ENCODE data around the gene JCHAIN.

DNA sequence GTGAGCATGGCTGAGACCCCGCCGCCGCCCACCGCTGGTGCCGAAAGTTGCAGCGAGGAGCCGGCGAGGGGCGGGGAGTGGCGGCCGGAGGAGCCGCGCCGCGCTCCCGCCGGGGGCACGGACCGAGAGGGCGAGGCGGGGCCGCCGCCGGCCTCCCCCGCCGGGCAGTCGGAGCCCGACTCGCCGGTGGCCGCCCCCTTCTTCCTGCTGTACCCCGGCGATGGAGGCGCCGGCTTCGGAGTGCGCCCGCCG, 38.5 kb upstream of the JCHAIN start:
- TF ChIP-seq, protein P1, sequence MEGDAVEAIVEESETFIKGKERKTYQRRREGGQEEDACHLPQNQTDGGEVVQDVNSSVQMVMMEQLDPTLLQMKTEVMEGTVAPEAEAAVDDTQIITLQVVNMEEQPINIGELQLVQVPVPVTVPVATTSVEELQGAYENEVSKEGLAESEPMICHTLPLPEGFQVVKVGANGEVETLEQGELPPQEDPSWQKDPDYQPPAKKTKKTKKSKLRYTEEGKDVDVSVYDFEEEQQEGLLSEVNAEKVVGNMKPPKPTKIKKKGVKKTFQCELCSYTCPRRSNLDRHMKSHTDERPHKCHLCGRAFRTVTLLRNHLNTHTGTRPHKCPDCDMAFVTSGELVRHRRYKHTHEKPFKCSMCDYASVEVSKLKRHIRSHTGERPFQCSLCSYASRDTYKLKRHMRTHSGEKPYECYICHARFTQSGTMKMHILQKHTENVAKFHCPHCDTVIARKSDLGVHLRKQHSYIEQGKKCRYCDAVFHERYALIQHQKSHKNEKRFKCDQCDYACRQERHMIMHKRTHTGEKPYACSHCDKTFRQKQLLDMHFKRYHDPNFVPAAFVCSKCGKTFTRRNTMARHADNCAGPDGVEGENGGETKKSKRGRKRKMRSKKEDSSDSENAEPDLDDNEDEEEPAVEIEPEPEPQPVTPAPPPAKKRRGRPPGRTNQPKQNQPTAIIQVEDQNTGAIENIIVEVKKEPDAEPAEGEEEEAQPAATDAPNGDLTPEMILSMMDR (IDR thresholded peaks at IDR 0.05) = no peak
- TF ChIP-seq POLR2A (IDR thresholded peaks at IDR 0.05) = no peak

All from right lobe of liver (tissue), 4 donors.